Erythroblast (primary cell): Measurements from ENCODE around the gene POLDIP2.

ENCODE experiments used
- DNase-seq, 2 experiments: peaks; one replicate each; lab custom pipeline; 2025; lab: John Stamatoyannopoulos, UW
- GATA1 ChIP-seq: IDR thresholded peaks from 2 replicates; pipeline ENCODE4 v1.6.1; 2011; ENCODE audit warnings: low read depth, mild to moderate bottlenecking, control low read depth, low read length, moderate library complexity
- POLR2A ChIP-seq: IDR thresholded peaks from 2 replicates; pipeline ENCODE4 v1.6.1; 2011; ENCODE audit warnings: mild to moderate bottlenecking, low read length

The POLDIP2 gene

DNA sequence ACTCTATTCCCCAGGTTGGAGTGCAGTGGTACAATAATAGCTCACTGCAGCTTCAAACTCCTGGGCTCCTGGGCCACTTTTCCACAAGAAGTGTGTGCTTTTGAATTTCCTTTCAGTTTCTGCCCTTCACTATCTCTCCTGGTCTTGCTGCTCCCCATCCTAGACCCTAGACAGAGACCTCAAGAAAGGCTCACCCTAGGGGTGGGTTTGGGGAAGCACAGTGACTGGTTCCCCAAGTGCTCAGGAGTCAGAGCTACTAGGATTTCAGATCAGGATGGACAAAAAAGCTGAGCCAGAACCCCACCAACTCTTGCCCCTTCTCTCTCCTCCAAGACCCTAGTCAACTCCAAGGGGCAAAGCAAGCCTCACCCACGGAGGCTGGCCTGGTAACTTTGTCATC lies 9.3 kb upstream of the POLDIP2 start:
- no peak for TF ChIP-seq POLR2A
- TF ChIP-seq GATA1 = no peak
- DNase-seq = no peak

DNA sequence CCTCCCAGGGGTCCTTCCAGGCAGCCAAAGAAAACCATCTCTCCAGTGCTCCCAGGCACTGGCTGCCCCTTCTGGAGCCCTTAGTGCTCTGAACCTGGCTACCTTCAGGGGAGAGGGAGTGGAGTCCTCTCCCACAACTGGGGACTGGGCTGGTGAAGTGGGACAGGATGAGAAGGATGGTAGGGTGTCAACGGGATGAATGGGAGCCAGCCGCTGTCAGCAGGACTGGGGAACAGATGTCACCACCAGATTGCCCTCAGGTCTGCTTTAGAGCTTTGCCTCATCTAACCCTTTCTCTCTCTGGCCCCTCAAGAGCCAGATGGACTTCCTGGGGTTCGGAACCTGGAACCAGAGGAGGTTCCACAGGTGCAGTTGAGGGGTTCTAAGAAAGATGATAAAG lies 8.2 kb upstream of the POLDIP2 start:
- no peak for TF ChIP-seq POLR2A
- no peak for TF ChIP-seq GATA1
- no peak for DNase-seq

DNA sequence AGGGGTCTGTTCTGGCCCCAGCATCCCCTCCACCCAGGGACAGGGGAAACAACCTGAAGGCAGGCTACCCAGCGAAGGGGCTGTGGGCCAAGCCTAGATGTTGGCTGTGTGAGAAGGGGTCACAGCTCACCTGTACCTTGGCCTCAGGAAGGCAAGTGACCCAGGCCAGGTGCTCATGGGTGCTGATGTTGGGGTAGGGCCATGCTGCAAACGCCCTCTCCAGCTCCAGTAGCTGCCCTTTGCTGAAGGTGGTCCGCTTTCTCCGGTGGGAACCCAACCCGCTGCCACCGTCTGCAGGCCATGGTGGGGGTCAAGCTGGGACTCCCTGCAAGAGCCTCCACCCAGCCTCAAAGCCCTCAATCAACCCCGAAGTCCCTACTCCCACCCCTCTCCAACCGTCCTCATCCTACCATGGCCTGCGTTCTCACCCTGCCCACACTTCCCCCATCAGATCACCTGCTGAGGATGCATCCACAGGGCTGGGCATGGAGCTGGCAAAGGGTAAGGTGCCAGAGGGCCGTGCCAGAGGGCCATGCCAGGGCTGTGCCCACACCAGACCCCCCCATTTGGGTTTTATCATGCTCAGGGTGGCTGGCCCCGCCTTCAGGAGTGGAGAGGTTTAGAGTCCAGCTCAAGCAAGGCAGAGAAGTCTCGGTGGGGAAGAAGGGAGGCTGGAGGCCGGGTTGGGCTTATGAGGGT lies 7.5 kb upstream of the POLDIP2 start, which contains the start of gene SEBOX:
Gene SEBOX, minus strand, starts transcription at position 535 of the 699 bp plus-strand sequence. Its CDS starts 48 bp downstream, at position 487.
- TF ChIP-seq GATA1 (no peak), POLR2A (no peak)
- DNase-seq = no peak

DNA sequence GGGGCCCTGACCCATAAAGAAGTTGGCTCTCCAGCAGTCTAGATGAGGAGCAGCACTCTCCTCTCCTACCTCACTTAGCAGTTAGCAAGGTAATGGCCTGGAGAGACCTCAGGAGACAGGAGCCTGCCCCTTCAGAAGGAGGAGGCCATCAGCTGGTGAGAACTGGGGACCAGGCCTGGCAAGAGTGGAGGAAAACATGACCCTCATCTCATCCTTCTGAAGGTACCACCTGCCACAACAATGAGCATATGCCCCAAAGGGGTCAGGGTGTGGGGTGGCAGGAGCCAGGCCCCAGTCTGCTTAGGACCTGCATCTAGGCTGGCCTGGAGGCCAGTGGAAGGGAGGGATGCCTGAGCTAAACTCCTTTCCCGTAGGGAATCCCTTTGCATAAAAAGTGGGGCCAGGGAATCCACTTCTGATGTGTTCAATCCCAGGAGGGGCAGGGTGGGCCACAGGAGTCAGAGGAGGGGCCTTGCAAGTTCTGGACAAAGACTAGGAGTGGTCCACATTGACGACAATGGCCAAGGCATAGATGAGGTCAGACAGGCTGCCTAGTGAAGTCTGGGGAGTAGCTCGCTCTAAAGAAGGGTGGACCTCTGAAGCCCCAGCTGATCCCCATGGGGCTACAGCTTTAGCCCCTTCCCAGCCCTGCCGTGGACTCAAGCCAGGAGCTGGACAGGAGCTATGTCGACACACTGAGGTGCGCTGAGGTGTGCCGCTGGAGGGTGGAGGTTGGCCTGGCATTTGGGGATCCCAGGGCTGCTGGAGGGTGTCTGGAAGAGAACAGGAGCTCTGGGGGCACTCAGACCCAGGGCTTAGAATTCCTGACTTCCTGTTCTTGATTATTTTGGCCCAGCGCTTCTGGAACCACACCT lies 6.7 kb upstream of the POLDIP2 start:
- TF ChIP-seq GATA1 (no peak), POLR2A (no peak)
- DNase-seq = no peak

DNA sequence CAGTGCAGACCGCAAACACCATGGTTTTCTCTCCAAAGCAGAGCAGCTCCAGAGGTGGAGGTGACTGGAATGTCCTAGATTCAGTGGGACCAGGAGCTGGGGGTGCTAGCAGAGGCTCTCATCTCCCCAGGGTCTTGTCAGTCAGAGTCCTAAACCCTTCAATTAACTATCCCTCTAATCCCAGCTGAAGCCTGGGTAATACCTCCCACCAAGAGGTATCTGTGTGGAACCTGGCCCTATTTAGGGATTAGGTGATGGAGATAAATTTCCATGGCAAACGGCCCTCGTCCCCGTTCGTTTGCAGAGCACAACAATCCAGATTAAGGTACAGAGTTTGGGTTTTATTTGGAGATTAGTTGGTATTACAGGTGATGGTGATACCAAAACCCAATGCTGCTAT lies 5.9 kb upstream of the POLDIP2 start:
- DNase-seq = no peak

DNA sequence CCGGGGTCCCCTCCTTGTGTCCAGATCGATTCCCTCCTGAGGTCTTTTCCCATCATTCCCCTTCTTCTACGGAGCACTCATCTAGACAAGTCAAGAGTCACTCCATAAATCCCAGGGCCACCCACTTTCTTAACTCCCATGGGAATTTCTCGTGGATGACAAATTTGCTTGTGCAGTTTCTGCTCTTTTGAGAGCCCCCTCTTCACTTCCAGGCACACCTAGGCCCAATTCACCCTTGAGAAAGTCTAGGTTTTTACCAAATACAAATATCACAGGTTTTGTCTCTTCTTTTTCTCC lies 522 bp upstream of the POLDIP2 start:
- TF ChIP-seq GATA1 (no peak), POLR2A (no peak)
- no peak for DNase-seq

More for the DNA sequence above, 5.9 kb upstream of the POLDIP2 start:
- TF ChIP-seq POLR2A (no peak), GATA1 (no peak)

DNA sequence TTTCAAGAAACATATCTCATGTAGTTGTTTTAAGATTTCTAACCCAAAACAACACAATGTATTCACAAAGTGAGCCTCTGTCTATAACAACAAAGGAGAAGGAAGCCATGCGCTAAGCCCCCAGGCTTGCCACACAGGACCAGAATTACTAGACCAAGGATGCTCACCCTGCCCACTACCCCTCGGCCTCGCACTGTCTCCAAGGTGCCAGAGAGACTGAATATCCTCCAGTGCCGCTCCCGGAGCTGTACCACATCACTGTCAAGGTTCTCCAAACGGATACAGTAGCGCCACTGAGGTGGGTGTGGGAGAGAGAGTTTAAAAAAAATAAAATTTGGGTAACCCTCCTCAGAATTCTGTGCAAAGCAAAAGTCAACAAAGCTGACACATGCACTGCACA lies 7.1 kb downstream of the POLDIP2 start:
- DNase-seq = no peak
- TF ChIP-seq GATA1 (no peak), POLR2A (no peak)

DNA sequence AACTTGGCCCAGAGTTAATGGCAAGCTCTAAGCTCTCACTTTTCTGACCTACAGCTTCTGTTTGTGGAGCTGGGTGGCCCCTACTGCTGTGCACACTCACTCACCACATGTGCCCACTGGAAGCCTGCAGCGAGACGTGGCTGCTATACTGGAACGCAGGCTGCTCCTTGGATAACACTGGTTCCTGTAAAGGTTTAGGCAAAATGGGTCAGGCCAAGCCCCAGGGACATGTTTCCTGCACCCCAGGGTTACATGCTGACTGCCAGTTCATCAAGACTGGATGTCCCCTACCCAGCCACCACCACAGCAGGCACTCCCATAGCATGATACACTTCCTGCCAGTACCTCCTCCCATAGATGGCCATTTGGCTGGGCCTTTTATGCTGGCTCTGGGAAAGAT lies 8.3 kb downstream of the POLDIP2 start:
- no peak for TF ChIP-seq GATA1
- TF ChIP-seq POLR2A = no peak
- DNase-seq = no peak

DNA sequence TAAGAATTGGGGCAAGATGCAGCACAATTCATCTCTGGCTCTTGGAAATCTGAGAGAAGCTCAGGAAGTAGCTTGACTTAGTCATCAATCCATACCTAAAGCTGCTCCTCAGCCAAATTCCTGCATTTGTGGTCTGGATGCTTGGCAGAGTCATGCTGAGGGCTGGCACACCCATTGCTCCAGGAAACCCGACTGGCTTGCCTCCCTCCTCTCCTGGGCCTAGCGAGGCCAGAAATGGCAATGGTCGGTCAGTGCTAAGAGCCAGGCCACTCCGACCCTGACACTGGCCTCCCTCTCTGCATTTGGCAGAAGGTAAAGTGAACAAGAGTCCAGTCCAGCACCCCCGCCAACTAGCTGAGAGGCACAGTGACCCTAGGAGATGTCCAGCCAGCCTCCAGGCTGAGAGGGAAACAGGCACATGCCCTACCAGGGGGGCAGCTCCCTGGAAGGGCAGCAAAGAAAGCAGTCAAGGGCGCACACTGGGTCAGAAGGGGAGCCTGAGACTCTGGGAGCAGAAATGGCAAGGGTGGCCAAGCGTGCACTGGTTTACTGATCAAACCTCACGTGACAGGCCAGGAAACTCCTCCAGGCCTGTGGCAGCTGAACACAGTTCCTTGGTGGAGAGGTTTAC lies 10.0 kb downstream of the POLDIP2 start:
- DNase-seq = no peak
- peak; percentile 15 for TF ChIP-seq POLR2A
- TF ChIP-seq GATA1 = no peak

DNA sequence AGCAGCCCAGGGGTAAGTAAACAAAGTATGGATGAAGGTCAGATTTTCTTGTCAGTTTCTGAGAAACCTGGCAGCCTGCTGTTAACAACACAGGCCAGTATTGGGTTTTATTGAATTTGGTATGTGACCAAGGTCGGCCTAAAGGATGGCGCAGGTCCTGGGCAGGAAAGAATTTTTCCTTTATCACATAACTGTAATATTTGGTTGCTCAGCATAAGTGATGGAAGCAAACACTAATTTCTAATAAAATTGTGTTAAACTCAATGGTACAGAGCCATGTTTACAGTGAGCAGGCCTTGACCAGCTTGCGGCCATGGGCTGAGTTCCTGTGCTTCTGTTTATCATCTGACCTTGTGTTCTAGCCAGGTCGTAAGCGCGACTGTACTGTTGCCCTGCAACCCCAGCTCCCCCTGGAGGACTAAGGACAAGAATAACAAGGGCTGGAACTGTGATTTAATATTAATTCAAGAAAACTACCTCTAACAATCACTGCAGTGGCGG lies 10.5 kb downstream of the POLDIP2 start:
- peak in 1 of 2 experiments; percentile 26 for DNase-seq
- TF ChIP-seq GATA1 = no peak
- no peak for TF ChIP-seq POLR2A

DNA sequence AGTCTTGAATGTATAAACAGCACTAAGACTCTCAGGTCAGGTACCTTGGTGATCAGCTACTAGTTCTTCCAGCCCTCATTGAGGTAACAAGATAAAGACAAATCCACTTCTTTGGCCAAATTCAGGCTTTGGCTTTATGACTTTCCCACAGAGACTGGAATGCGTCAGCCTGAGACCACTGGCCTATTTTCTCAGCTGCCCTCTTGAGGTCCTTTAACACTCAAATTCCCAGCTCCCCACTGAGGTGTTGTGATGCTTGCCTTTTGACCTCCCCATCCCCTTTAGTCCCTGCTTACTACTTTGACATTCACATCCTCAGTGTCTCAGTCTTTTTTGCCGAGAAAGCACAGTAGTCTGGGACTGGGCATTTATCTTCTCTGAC lies 11.1 kb downstream of the POLDIP2 start:
- TF ChIP-seq GATA1 (no peak), POLR2A (no peak)

DNA sequence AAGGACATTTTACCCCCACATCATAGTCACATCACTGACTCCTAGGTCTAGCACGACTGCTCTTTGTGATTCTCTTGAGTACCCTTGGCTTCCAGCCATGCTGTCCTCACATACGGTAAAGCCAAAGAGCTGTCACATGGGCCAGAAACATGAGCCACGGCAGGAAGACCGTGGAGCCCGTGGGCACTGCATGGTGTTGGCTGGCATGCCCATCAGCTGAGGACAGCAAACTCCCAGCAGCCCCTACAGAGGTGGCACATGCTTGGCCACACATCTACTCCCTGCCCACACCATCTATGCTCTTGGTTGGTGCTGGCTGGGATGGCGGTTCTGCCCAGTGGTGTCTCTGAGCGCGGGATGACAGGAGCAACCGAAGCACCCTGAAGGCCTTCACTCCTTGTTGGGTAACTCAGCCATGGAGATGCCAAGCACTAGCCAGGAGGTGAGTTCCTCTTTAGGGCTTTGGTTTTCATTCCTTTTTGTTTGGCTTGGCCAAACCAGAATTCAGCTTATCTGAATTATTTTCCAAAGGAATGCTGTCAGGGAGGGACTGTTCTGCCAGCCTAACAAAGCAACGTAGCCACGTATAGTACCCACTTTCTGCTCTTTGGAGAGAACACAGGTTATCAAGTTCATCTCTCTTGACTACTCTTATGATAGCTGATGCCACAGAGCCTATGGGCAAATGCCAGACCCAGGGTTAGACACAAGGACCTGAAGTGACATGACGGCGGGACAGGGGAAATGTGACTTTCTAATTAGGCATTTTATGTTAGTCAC lies 11.7 kb downstream of the POLDIP2 start:
- TF ChIP-seq GATA1 (no peak), POLR2A (no peak)
- DNase-seq = no peak

More for the DNA sequence above, 11.1 kb downstream of the POLDIP2 start:
- DNase-seq = no peak

DNA sequence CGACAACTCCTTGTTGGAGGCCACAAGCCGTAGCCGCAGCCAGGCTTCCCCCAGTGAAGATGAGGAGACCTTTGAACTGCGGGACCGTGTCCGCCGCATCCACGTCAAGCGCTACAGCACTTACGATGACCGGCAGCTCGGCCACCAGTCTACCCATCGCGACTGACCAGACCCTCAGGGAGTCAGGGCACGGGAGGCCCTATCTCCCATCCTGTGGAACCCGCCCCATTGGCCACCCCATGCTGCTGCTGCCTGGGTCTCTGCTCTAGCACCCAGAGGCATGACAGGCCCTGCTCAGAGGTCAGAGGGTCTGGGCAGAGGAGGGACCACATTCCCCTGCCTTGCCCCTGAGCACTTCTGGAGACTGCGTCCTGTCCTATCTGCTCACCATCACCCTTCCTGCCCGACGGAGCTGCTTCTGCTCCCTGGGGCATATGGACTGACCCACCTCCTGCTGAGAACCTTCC lies 12.9 kb downstream of the POLDIP2 start:
- no peak for TF ChIP-seq GATA1
- TF ChIP-seq POLR2A = no peak

More for the DNA sequence above, 12.9 kb downstream of the POLDIP2 start:
- DNase-seq = no peak
